Measurements from ENCODE around the gene FHIT. TPM values are rescaled to one million over a fixed set of nuclear protein-coding genes. Genes with fewer than 3 reads are reported as not detected.

FHIT gene
- total RNA-seq, 2 experiments from 2014 or later: 7.6 to 7.9 TPM

GRCh38 chr3:60268123-60268522, 983.1 kb downstream of the FHIT start:
- H3K27me3 Mint-ChIP-seq: no peaks in the 10 kb centered on the region
- no peaks in the 10 kb centered on the region for H3K9me3 Mint-ChIP-seq
- H3K27ac Mint-ChIP-seq: no peak overlapping the region
- TF ChIP-seq CTCF (IDR thresholded peaks at IDR 0.05): no peak
- no peak overlapping the region for H3K4me3 Mint-ChIP-seq
- H3K4me1 Mint-ChIP-seq (ENCODE audit: low read depth): no peaks in the 10 kb centered on the region
- no peaks in the 10 kb centered on the region for H3K36me3 Mint-ChIP-seq (ENCODE audit: low read depth)
- ATAC-seq (no peak), DNase-seq (no peak)
- ChIA-PET POLR2A (no interaction called here), CTCF (no interaction called here)
- intact Hi-C loops (cut with micrococcal nuclease): no loop called here

- no peak for DNase-seq
- Mint-ChIP-seq H3K27me3 (no peaks in the 10 kb centered on the region), H3K9me3 (no peaks in the 10 kb centered on the region), H3K36me3 (ENCODE audit: low read depth) (no peaks in the 10 kb centered on the region), H3K4me1 (ENCODE audit: low read depth) (peaks cover 4% of the 10 kb centered on the region), H3K27ac (no peak overlapping the region), H3K4me3 (no peak overlapping the region)
- no peak for ATAC-seq
- intact Hi-C loops (cut with micrococcal nuclease): no loop called here
- no peak for TF ChIP-seq CTCF (IDR thresholded peaks at IDR 0.05)
- ChIA-PET POLR2A (no interaction called here), CTCF (no interaction called here)
These were observed 984.8 kb downstream of the FHIT start for GRCh38 chr3:60266444-60266843.

- no peaks in the 10 kb centered on the region for H3K27me3 Mint-ChIP-seq
- no peak for TF ChIP-seq CTCF (IDR thresholded peaks at IDR 0.05)
- H3K9me3 Mint-ChIP-seq: no peaks in the 10 kb centered on the region
- no peak overlapping the region for H3K27ac Mint-ChIP-seq
- no peak overlapping the region for H3K4me3 Mint-ChIP-seq
- ChIA-PET CTCF (no interaction called here), POLR2A (no interaction called here)
- H3K4me1 Mint-ChIP-seq (ENCODE audit: low read depth): peaks cover 4% of the 10 kb centered on the region
- DNase-seq (no peak), ATAC-seq (no peak)
- intact Hi-C loops (cut with micrococcal nuclease): no loop called here
- H3K36me3 Mint-ChIP-seq (ENCODE audit: low read depth): no peaks in the 10 kb centered on the region
These were observed 988.1 kb downstream of the FHIT start for GRCh38 chr3:60263191-60263590.

- CTCF ChIA-PET: no interaction called here
- H3K4me3 Mint-ChIP-seq: no peak overlapping the region
- ATAC-seq: no peak
- POLR2A ChIA-PET: no interaction called here
- no peaks in the 10 kb centered on the region for H3K36me3 Mint-ChIP-seq (ENCODE audit: low read depth)
- TF ChIP-seq CTCF (IDR thresholded peaks at IDR 0.05): no peak
- peak overlapping the region; percentile 44 for H3K27ac Mint-ChIP-seq
- intact Hi-C loops (cut with micrococcal nuclease): no loop called here
- H3K9me3 Mint-ChIP-seq: no peaks in the 10 kb centered on the region
- H3K4me1 Mint-ChIP-seq (ENCODE audit: low read depth): peaks cover 4% of the 10 kb centered on the region
- no peaks in the 10 kb centered on the region for H3K27me3 Mint-ChIP-seq
- DNase-seq: no peak
These were observed 988.7 kb downstream of the FHIT start for GRCh38 chr3:60262546-60262945.

GRCh38 chr3:60260546-60260945, 990.7 kb downstream of the FHIT start:
- H3K9me3 Mint-ChIP-seq: no peaks in the 10 kb centered on the region
- ChIA-PET POLR2A (no interaction called here), CTCF (interaction anchor here (1.0 kb wide), 1 partner anchor 403 kb away, joined by 3 read pairs; no protein-coding TSS in a partner anchor)
- no peak for TF ChIP-seq CTCF (IDR thresholded peaks at IDR 0.05)
- H3K4me1 Mint-ChIP-seq (ENCODE audit: low read depth): peaks cover 8% of the 10 kb centered on the region
- no peaks in the 10 kb centered on the region for H3K27me3 Mint-ChIP-seq
- H3K36me3 Mint-ChIP-seq (ENCODE audit: low read depth): no peaks in the 10 kb centered on the region
- ATAC-seq (no peak), DNase-seq (no peak)
- H3K4me3 Mint-ChIP-seq: no peak overlapping the region
- no peak overlapping the region for H3K27ac Mint-ChIP-seq
- intact Hi-C loops (cut with micrococcal nuclease): no loop called here

Measured in activated CD8-positive, alpha-beta T cell treated with anti-CD3 and anti-CD28 coated beads for 36 hours (primary cell).